Right lobe of liver (tissue), 6 donors: ENCODE measurements around the gene PRR14. TPM values are rescaled to one million over a fixed set of nuclear protein-coding genes. Genes with fewer than 3 reads are reported as not detected.

Experiments
- ATAC-seq, 4 donors: fragments of 200-7000 bp; cut with Tn5 transposase; one replicate each; pipeline ENCODE4 v1.9.1; 2020; ENCODE audit warnings: mild to moderate bottlenecking in 4 of 4, moderate library complexity in 4 of 4
- DNase-seq, 3 donors: peaks; one replicate each; pipeline ENCODE4 v3.0.0-alpha.2; 2020
- H3K27ac ChIP-seq, 3 donors: fragments of 200-600 bp; one replicate each; pipeline ENCODE4 v1.8.0; 2022
- H3K27me3 ChIP-seq, 2 donors: fragments of 200-600 bp; one replicate each; pipeline ENCODE4 v1.8.0; 2022
- H3K36me3 ChIP-seq, 4 donors: fragments of 200-600 bp; sonication (generic) in 1 of 4; one replicate each; pipeline versions ENCODE4 v1.5.1 to v1.8.0; 2017 to 2022; ENCODE audit warnings: control low read depth in 1 of 4
- H3K4me1 ChIP-seq, 4 donors: fragments of 200-600 bp; sonication (generic) in 1 of 4; one replicate each; pipeline versions ENCODE4 v1.5.1 to v1.8.0; 2017 to 2022; ENCODE audit warnings: control low read depth in 1 of 4
- H3K4me3 ChIP-seq, 3 donors: fragments of 200-600 bp; one replicate each; pipeline ENCODE4 v1.8.0; 2022
- H3K9me3 ChIP-seq, 4 donors: fragments of 200-600 bp; sonication (generic) in 1 of 4; one replicate each; pipeline versions ENCODE4 v1.5.1 to v1.8.0; 2017 to 2022; ENCODE audit warnings: control low read depth in 1 of 4
- CTCF ChIP-seq, 4 donors: fragments of 200-600 bp in 3 of 4; fragments of 450-650 bp in 1 of 4; IDR thresholded peaks; one replicate each; pipeline versions ENCODE4 v1.5.1 to v1.8.0; 2016 to 2022; ENCODE audit warnings: antibody characterized with exemption in 4 of 4, mild to moderate bottlenecking in 2 of 4
- POLR2A ChIP-seq: fragments of 450-650 bp; IDR thresholded peaks from one replicate; pipeline ENCODE4 v1.6.1; 2017; ENCODE audit warnings: antibody characterized with exemption, mild to moderate bottlenecking
- WGBS: methylation state at CpG from one replicate; pipeline ENCODE4 v1.1.6; 2018; ENCODE audit warnings: low coverage, low lambda C conversion rate; ENCODE audit not compliant: insufficient coverage; ENCODE audit errors: missing lambda C conversion rate; 5-methylcytosine and 5-hydroxymethylcytosine counted together
- intact Hi-C, 2 donors: fragments of 100-400 bp; cut with DNase I; formaldehyde crosslinking; loops; one replicate each; pipeline versions ENCODE4 v1.11.2 to v1.14.1; 2022
- total RNA-seq, 6 experiments: library from RNA; depleted of rRNA in 2 of 6; stranded (reverse); fragments of >200 nt in 2 of 6; fragmentation: NEBNext Ultra II Directional in 3 of 6; extraction: Animal tissue kit (Norgen Biotek cat#: 25700) in 3 of 6; gene quantifications; one replicate each; pipeline versions ENCODE4 v1.1.0 to v1.2.4, GENCODE V29; 2016 to 2023
- donor health status: DM: no; HTN: yes; CAD: no.
- donor health status: DM: no; HTN: no; CAD: no.
- donor health status: DM: no; HTN: no; CAD: no.
- donor health status: DM: no; HTN: yes; CAD: no.
- donor health status: DM: no; HTN: yes; CAD: no.

Gene PRR14
- total RNA-seq, 6 experiments from 2014 or later = 12.8 to 23.0 (median 17.6) TPM

- Histone ChIP-seq H3K36me3 (peaks cover 0 to 43% (median 19%) of the 10 kb centered on the region in 4 donors), H3K27ac (no peak overlapping the region), H3K4me1 (peaks cover 0 to 13% (median 6%) of the 10 kb centered on the region in 4 donors), H3K27me3 (no peaks in the 10 kb centered on the region), H3K4me3 (no peak overlapping the region), H3K9me3 (no peaks in the 10 kb centered on the region)
- 87% methylated on average over 3 of the region's 18 CpGs for WGBS
- DNase-seq = no peak
- ATAC-seq = no peak
- intact Hi-C loops = no loop called here
- TF ChIP-seq CTCF (IDR thresholded peaks at IDR 0.05) (no peak), POLR2A (no peak)
These were observed 4.1 kb downstream of the PRR14 start for GRCh38 chr16:30654856-30655255.

GRCh38 chr16:30655815-30656347 lies 5.1 kb downstream of the PRR14 start:
- intact Hi-C loops = no loop called here
- no peak for TF ChIP-seq CTCF (IDR thresholded peaks at IDR 0.05)
- TF ChIP-seq POLR2A = no peak
- WGBS = 98% methylated on average over 11 of the region's 12 CpGs
- ATAC-seq = no peak
- Histone ChIP-seq H3K9me3 (no peaks in the 10 kb centered on the region), H3K36me3 (peaks cover 0 to 43% (median 19%) of the 10 kb centered on the region in 4 donors), H3K27ac (no peak overlapping the region), H3K4me3 (no peak overlapping the region), H3K27me3 (no peaks in the 10 kb centered on the region), H3K4me1 (peaks cover 0 to 22% (median 10%) of the 10 kb centered on the region in 4 donors)
- DNase-seq = no peak

GRCh38 chr16:30656388-30656787 lies 5.6 kb downstream of the PRR14 start:
- 89% methylated on average over 8 of the region's 8 CpGs for WGBS
- H3K4me3 ChIP-seq = no peak overlapping the region
- DNase-seq (no peak), ATAC-seq (no peak)
- intact Hi-C loops = no loop called here
- peaks cover 0 to 27% (median 10%) of the 10 kb centered on the region in 4 donors for H3K4me1 ChIP-seq
- H3K27me3 ChIP-seq = no peaks in the 10 kb centered on the region
- TF ChIP-seq CTCF (IDR thresholded peaks at IDR 0.05) = no peak
- no peak for TF ChIP-seq POLR2A
- no peaks in the 10 kb centered on the region for H3K9me3 ChIP-seq
- H3K36me3 ChIP-seq = peaks cover 0 to 48% (median 19%) of the 10 kb centered on the region in 4 donors
- H3K27ac ChIP-seq = no peak overlapping the region

GRCh38 chr16:30656974-30657865 lies 6.5 kb downstream of the PRR14 start:
- Histone ChIP-seq H3K4me1 (peaks cover 0 to 29% (median 10%) of the 10 kb centered on the region in 4 donors), H3K27ac (peak overlapping the region; percentile 64 to 84 (median 80)), H3K36me3 (peaks cover 0 to 57% (median 21%) of the 10 kb centered on the region in 4 donors), H3K4me3 (peak overlapping the region; percentile 25 to 54 (median 41)), H3K27me3 (no peaks in the 10 kb centered on the region), H3K9me3 (no peaks in the 10 kb centered on the region)
- TF ChIP-seq POLR2A (no peak), CTCF (IDR thresholded peaks at IDR 0.05) (no peak)
- DNase-seq = no peak
- peak in 1 of 4 donors; percentile 0 for ATAC-seq
- intact Hi-C loops = no loop called here
- 15% methylated on average over 18 of the region's 32 CpGs for WGBS
